GM18520 (cell line): ENCODE data around the gene EIF5A.
"Not testable (repeated sequence)": the region's sequence is repeated elsewhere in the genome, so short reads cannot be mapped to it uniquely, and the experiment has no call there.

ENCODE experiments used
- ATAC-seq: cut with Tn5 transposase; IDR thresholded peaks from one replicate; pipeline ENCODE4 v1.9.1; 2021; ENCODE audit not compliant: unreplicated experiment

EIF5A gene

DNA sequence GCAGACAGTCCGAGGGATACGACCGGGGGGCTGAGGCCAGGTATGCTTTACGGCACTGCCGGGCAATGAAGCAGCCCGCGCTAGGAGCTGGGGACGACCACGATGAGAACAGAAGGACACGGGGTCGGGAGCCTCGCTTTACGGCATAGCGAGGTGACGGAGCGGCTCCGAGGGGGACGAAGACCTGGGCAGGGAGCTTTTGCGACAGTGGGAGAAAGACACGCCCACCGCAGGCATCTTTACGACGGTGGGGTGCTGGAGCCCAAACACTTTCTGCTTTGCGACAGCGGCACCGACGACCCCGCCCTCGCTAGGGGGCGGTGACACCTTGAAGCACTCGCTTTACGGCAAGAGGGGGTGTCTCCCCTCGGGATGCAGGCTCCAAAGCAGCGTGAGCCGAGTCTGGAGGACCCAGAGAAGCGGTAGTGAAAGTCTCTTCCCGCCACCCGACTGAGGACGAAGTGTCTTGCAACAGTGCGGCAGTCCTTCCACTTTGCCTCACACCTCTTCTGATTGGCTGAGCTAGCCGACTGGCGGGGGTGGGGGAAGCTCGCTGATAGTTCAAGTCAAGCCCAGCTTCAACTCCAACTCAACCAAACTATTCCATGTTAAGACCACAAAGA is 22.1 kb downstream of the EIF5A start:
- peak; percentile 52 for ATAC-seq

DNA sequence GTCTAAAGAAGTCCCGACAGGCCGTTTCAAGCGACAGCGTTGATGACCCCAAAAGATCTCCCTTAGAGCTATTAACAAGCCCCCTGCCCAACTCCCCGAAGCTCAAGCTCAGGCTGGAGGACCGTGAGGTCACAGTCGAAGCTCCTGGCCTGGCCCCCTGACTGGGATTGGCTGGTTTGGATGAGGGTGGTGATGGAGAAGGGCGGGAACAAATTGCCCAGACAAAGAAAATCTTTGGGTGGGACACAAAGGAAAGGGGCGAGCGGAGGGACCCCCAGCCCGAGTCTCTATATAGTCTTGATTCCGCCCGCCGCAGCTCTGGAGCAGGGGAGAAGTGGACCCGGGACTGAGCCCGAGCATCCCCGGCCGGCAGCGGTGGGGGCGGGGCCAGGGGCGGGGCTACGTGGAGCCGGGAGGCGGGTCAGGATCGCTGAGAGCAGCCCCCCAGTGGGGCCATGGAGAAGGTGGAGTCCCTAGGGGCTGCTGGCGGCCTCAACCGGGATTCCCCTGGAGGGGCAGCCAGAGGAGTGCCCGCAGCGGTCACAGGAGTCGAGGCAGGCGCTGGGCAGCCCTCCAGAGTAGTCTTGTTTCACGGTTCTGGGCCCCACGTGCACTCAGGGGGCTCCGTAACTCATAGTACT is 22.7 kb downstream of the EIF5A start:
- peak; percentile 19 for ATAC-seq

DNA sequence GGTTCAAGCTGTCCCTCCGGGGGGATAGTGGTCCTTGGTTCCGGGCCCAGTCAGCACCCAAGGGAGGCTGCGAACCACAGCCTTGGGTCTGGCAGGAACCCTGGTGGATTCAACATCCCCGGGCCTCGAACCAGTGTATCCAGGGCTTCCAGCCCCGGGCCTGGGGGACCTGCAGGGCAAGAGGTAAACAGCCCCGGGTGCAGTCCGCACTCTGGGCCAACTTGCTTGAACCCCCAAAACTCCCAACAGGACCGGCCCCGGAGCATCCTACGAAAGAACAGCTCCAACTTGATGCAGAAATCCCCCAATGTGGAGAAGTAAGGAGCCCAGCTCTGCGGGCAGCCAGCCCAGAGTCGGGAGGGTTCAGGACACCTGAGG is 23.2 kb downstream of the EIF5A start:
- ATAC-seq = no peak

DNA sequence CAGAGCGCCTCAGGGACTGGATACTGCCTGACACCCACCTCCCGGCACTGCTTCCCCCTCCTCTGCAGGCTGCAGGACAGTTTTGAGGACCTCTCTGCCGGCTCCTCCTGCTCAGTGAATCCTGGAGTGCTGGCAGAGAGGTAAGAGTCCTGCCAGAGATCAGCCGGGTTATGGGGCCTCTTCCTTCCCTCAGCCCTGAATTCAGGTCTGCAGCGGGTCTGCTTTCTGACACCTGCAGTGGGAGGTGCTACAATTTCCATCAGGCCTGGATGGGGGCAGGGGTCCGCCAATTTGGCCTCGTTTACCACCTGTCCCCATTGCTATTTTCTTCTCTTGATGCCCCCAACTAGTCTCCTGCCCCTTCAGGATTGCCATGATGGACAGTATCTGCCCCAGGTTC is 24.7 kb downstream of the EIF5A start:
- ATAC-seq = no peak

GRCh38 chr17:7332600-7333069 is 25.2 kb downstream of the EIF5A start:
- not testable (repeated sequence) for ATAC-seq

DNA sequence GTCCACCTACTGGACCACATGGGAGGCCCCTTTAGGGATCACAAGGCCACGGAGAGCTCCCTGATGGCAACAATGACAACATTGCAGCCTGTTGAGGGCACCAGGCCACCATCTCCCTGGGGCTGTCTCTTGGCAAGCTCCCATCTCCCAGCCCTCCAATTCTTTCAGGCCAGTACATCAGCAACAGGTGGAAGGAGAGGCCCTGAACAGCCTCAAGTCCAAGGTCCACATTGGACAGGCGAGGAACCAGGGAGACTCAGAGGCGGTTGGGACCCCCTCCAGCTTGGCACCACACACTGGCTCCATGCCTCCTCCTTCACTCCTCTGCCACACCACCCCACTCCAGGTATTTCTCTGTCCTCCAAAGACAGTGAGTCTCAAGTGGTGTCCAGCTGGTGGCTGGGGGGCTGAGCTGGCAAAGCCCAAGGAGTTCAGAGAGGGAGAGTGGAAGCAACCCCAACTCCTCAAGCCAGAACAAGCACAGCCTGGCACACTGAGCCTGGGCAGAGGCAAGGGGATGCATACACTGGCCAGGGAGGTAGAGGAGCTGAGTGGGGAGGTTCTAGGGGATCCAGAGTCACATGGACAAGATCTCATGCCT is 27.6 kb downstream of the EIF5A start:
- ATAC-seq = no peak

- ATAC-seq = not testable (repeated sequence)
Observed at GRCh38 chr17:7335765-7336164, 28.3 kb downstream of the EIF5A start.

DNA sequence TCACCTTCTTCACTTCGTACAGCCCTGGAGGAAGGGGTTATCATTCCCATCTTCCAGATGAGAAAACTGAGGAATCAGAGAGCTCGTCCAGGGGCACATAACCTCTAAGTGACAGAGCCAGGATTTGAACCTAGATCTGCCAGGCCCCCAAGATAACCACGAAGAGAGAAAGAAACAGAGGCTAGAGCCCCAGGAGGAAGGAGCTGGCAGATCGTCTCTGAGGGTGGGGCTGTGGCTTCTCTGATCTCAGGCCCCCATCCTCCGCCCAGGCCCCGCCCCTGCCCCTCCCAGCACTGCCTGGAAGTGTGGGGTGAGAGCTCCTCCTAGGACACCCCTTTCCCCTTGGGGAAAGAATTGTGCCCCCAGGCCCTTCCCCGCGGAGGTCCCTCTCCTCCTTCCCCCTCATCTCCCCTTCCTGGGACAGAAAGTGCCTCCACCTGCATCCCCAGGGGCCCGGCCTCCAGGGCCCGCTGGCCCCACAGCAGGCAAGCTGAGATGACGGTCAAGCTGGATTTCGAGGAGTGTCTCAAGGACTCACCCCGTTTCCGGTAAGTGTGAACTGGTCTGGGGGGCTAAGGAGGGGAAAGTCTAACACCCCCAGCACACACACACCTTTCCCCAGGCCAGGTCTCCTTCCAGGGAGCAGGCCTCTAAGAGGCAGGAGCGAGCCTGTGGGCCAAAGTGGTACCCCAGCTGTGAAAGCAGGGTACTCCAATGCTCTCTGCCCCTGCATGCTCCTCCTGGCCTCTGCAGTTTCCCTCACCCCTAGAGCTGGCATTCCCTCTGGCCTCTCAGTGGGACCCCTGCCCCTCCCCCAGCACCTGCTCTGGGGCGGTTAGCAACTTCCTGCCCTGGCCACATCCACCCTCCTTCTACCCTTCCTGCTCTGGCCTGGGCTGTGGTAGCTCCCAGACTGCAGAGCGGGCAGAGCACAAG is 29.1 kb downstream of the EIF5A start, which contains the start of gene ACAP1:
ACAP1 (plus strand) TSS at position 290 of the 936 bp plus-strand sequence; CDS start at position 496, 206 bp downstream.
- ATAC-seq = peak; percentile 30

GRCh38 chr17:7337600-7337999 is 30.2 kb downstream of the EIF5A start:
- not testable (repeated sequence) for ATAC-seq

GRCh38 chr17:7340179-7340578 is 32.8 kb downstream of the EIF5A start:
- no peak for ATAC-seq

GRCh38 chr17:7341842-7342241 is 34.4 kb downstream of the EIF5A start:
- no peak for ATAC-seq

GRCh38 chr17:7343250-7343649 is 35.8 kb downstream of the EIF5A start:
- no peak for ATAC-seq

GRCh38 chr17:7346761-7347614 is 39.6 kb downstream of the EIF5A start:
- no peak for ATAC-seq

- no peak for ATAC-seq
Observed at GRCh38 chr17:7347630-7348477, 40.4 kb downstream of the EIF5A start.

DNA sequence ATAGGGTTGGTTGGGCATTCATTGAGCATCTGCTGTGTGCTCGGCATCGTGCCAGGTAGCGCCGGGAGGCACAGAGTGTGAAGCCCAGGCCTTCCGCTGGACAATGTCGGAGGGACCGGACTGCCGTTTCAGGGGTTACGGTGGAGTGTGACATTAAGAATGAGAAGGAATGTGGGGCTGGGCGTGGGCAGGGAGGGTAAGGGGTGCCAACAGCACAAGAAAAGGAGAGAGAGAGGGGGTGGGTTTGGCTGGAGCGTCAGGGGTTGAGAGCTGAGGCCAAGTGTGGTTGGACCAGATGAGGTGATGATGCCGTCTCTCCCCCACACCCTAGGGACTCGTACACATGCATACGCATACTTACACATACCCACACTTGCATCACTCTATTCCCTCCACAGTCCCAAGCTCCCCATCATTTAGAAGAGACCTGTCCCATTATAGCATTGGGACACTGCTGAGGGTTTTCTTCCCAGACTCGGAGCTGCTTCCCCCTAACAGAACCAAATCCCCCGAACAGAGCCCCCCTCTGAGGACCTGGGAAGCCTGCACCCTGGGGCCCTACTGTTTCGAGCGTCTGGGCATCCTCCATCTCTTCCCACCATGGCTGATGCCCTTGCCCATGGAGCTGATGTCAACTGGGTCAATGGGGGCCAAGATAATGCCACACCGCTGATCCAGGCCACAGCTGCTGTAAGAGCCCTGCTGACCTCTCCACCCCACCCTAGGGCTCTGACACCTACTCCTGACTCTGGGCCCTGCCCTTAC is 41.2 kb downstream of the EIF5A start:
- ATAC-seq = no peak

DNA sequence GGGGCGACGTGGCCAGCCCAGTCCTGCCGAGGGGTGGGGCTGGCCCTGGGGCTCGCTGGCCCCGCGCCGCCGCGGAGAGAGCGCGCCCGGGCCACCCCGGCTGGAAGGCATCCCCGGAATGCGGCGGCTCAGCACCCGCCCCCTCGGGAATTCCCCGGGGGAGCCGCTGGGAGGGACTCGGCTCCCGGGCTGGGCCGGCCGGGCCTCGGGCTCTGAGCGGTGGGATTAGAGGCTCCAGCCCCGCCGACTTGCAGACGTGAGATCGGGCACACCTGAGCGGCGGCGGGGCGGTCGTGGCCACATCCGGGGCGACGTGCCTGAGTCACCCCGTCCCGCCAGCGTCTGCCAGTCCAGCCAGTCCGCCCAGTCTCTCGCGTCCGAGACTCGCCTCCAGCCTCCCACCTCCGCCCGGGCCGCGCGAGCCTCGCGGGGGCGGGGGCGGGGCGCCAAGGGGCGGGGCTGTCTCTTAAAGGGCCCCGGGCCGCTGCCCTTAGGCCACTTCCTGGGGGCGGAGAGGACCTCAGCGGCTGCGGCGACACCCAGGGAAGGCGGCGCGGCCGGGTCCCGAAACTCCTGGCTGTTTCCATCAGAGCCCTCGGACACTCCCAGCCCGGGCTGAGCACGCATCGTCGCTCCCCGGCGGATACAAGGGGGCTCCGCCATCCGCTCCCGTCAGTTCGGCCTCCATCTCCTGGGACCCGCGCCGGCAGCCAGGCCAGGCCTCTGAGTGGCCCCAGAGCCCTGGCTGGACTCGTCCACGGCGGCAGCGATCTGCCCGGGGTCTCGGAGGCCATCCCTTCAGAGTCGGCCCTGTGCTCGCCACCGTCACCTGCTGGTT is 44.5 kb downstream of the EIF5A start, which contains the start of gene KCTD11:
KCTD11 (plus strand) TSS at position 498 of the 838 bp plus-strand sequence.
- ATAC-seq = peak; percentile 45

DNA sequence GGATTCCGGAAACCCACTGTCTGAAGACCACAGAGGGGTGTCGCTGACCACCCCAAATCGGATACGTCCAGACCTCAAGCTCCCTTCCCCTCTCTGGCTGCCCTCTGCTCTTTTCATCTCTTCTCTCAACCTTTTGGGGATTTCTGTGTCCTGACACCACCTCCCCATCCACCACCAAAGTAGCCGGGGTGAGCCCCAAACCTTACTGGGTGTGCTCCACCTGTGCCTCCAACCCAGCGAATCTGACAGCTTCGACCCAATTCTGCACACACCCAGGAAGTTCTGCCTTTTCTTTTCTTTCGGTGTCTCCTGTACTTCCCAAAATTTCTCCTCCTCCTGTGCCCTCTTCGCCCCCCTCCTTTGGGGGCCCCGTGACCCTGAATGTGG is 45.1 kb downstream of the EIF5A start:
- no peak for ATAC-seq
